ENCODE measurements around the gene TRIM32.

Gene TRIM32

DNA sequence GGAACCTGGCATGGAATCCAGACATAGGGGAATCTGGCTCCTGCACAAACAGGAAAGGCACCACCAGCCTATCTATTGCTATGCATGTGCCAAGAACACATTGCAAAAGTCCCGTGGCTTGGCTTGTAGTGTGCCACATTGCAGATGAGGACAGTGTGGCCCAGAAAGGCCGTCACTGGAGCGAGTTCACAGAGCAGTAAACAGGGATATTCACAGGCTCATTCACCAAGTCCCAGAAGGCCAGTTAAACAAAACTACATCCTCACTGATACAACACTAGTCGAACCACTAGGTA is 39.6 kb upstream of the TRIM32 start:
- FAIRE-seq: no peak
- TF ChIP-seq, protein P1, sequence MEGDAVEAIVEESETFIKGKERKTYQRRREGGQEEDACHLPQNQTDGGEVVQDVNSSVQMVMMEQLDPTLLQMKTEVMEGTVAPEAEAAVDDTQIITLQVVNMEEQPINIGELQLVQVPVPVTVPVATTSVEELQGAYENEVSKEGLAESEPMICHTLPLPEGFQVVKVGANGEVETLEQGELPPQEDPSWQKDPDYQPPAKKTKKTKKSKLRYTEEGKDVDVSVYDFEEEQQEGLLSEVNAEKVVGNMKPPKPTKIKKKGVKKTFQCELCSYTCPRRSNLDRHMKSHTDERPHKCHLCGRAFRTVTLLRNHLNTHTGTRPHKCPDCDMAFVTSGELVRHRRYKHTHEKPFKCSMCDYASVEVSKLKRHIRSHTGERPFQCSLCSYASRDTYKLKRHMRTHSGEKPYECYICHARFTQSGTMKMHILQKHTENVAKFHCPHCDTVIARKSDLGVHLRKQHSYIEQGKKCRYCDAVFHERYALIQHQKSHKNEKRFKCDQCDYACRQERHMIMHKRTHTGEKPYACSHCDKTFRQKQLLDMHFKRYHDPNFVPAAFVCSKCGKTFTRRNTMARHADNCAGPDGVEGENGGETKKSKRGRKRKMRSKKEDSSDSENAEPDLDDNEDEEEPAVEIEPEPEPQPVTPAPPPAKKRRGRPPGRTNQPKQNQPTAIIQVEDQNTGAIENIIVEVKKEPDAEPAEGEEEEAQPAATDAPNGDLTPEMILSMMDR (IDR thresholded peaks at IDR 0.05; ENCODE audit: insufficient read depth, missing control alignments): no peak
- DNase-seq (ENCODE audit: insufficient read length, low spot score): no peak

DNA sequence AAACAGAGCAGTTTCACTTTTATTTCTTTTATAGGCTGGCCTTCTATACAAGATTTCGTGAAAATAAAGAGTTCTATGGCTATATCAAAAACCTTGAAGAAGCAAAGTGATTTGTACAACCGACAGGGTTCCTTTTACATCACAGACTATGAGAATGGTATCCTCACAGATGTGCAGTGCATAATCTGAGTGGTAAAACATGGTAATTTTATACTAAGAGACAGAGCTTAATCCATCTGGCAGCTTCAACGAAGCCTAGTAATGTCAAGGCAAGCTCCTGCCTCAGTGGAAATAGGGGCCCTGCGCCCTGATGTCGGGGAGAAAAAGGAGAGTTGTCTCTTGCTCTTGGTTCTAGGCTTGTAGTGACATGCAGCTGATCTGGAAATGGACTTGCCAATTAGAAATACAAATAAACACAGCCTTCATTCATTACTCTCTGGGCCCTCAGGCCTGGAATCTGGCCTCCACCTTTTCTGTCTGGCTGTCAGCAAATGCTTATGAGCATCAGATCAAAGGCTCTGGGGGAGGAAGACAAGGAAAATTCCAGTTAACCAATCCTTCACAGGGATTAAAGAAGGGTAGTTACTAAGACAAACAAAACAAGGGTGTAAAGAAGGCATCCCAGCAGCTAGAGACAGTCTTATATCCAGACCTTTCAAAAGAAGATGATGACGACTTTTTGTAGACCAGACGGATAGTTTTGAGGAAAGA is 33.6 kb upstream of the TRIM32 start:
- TF ChIP-seq, protein P1 (IDR thresholded peaks at IDR 0.05; ENCODE audit: insufficient read depth, missing control alignments): no peak
- FAIRE-seq: no peak
- DNase-seq (ENCODE audit: insufficient read length, low spot score): no peak

DNA sequence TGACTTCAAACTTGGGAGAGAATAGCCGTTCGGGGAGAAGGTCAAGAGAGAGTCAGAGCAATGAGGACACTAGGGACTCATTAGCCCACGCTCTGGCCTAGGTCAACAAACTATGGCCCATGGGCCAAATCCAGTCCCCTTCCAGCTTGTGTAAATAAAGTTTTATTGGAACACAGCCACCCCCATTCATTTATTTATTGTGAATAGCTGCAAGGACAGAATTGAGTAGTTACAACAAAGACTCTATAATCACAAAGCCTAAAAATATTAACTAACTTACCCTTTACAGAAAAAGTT is 33.1 kb upstream of the TRIM32 start:
- TF ChIP-seq, protein P1 (IDR thresholded peaks at IDR 0.05; ENCODE audit: insufficient read depth, missing control alignments): no peak
- FAIRE-seq (no peak), DNase-seq (ENCODE audit: insufficient read length, low spot score) (no peak)

DNA sequence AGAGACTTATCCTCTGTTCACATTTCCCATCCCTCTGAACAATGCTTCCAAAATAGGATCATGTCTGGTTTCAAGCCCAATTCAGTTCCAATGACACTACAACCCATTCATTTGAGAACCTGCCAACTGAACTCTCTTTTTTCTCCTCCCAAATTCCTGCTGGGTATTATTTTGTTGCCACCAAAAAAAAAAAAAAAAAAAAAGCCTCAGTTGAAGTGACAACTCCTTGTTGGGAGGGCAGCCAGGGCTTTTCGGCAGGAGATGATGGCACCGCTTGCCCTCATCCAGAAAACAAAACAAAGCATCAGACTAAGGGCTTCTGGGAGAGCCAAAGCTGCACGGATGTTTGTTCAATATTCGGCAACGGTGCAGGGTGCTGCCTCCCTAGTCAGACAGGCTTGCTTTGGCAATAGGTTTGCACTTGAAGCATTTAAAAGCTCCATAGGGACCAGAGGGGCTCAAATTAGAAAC is 30.6 kb upstream of the TRIM32 start:
- FAIRE-seq: no peak
- TF ChIP-seq, protein P1 (IDR thresholded peaks at IDR 0.05; ENCODE audit: insufficient read depth, missing control alignments): no peak
- no peak for DNase-seq (ENCODE audit: insufficient read length, low spot score)

DNA sequence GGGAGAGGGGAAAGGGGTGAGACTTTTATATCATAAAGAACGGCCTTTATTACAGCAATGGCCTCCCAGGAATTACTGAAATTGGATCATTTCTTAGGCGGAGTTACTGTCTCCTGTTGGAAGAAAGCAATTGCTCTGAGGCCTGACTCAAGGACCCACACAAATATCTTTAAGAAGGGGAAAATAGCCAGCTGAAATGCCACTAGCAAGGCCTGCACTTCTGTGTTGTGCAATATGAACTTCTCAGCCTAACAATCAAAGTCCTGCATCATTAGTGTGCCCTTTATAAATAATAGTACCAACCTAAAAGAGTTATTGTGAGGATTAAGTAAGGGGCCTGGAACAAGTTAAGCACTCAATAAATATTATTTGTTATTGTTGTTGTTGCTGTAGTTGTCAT is 30.1 kb upstream of the TRIM32 start:
- TF ChIP-seq, protein P1 (IDR thresholded peaks at IDR 0.05; ENCODE audit: insufficient read depth, missing control alignments): no peak
- FAIRE-seq (no peak), DNase-seq (ENCODE audit: insufficient read length, low spot score) (no peak)

DNA sequence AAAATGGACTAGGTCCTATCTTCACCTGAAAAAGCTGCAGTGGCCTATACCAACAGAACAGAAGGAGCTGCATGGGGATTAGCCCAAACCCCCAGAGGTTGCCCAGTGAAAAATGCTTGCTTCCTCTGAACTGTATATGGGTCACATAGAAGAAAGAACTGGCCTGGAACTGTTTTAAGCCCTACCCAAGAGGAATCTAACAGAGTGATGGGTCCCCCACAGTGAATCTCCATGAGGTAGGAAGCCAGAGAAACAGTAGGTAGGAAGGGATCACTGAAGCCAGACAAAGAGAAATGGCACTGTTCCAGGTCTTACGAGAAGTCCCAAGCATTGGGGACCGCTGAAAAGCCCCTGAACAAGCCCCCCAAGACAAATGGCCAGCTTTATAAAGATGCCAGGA is 28.8 kb upstream of the TRIM32 start:
- FAIRE-seq: no peak
- TF ChIP-seq, protein P1 (IDR thresholded peaks at IDR 0.05; ENCODE audit: insufficient read depth, missing control alignments): no peak

DNA sequence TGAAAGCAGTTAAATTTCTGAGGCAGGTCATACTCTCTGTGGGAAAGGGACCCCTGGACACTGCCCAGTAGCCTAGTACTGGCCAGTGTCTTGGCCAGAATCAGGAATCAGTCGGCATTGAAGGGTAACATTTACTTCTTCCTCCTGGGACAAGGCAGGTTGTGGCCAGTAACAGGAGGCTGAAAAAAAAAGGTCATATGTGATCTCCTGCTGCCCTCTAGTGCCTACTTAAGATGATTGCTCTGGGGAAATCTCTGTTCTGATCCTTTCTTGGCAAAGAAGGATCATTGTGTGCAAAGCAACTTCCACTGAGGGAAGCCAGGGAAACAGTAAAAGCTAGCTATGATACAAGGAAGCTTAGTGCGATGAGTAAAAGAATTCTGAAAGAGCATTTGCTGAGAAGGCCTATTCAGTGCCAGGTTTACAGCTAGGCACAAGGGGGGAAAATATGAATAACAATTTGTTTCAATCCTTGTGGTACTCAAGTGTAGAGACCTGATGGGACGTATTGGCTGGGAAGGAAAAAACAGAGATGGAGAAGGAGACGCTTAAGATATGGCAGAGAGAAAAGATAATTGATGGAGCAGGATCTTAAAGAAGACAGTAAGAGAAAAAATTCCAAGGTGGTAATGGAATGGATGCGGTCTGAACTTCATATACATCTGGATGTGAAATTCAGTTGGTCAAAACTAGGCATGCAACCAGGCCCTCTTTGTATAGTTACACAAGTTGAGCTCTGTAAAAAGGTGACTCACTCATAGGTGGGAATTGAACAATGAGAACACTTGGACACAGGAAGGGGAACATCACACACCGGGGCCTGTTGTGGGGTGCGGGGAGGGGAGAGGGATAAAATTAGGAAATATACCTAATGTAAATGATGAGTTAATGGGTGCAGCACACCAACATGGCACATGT is 25.8 kb upstream of the TRIM32 start:
- FAIRE-seq (peak; percentile 88), DNase-seq (ENCODE audit: insufficient read length, low spot score) (peak; percentile 30)
- TF ChIP-seq, protein P1 (IDR thresholded peaks at IDR 0.05; ENCODE audit: insufficient read depth, missing control alignments): peak; percentile 82

More for the DNA sequence above, 28.8 kb upstream of the TRIM32 start:
- DNase-seq (ENCODE audit: insufficient read length, low spot score): no peak
